BE2C (cell line): Measurements from ENCODE around the gene TPX2.

Source experiments
- DNase-seq: peaks from one replicate; pipeline ENCODE4 v3.0.0-alpha.2; 2020
- H3K27me3 ChIP-seq: fragments of 250-450 bp; sonication (Bioruptor Pico); 2 replicates; pipeline ENCODE4 v1.5.1; 2020; ENCODE audit warnings: mild to moderate bottlenecking
- H3K36me3 ChIP-seq: fragments of 250-450 bp; sonication (Bioruptor Pico); 2 replicates; pipeline ENCODE4 v1.5.1; 2020; ENCODE audit warnings: mild to moderate bottlenecking
- H3K4me1 ChIP-seq: fragments of 250-450 bp; sonication (Bioruptor Pico); 2 replicates; pipeline ENCODE4 v1.5.1; 2020
- H3K4me3 ChIP-seq: 2 replicates; pipeline ENCODE4 v1.5.1; 2011; ENCODE audit warnings: low read depth, low read length
- H3K9me3 ChIP-seq: fragments of 250-450 bp; sonication (Bioruptor Pico); 2 replicates; pipeline ENCODE4 v1.5.1; 2020
- TF ChIP-seq, protein P1 (sequence below): IDR thresholded peaks from 2 replicates; pipeline ENCODE4 v1.5.1; 2012; ENCODE audit warnings: mild to moderate bottlenecking, low read depth, low read length

The TPX2 gene

GRCh38 chr20:31723069-31723318 lies 16.1 kb upstream of the TPX2 start:
- no peaks in the 10 kb centered on the region for H3K27me3 ChIP-seq
- H3K4me3 ChIP-seq, result peak overlapping the region; percentile 76
- DNase-seq, result no peak
- H3K9me3 ChIP-seq, result no peaks in the 10 kb centered on the region
- TF ChIP-seq, protein P1, sequence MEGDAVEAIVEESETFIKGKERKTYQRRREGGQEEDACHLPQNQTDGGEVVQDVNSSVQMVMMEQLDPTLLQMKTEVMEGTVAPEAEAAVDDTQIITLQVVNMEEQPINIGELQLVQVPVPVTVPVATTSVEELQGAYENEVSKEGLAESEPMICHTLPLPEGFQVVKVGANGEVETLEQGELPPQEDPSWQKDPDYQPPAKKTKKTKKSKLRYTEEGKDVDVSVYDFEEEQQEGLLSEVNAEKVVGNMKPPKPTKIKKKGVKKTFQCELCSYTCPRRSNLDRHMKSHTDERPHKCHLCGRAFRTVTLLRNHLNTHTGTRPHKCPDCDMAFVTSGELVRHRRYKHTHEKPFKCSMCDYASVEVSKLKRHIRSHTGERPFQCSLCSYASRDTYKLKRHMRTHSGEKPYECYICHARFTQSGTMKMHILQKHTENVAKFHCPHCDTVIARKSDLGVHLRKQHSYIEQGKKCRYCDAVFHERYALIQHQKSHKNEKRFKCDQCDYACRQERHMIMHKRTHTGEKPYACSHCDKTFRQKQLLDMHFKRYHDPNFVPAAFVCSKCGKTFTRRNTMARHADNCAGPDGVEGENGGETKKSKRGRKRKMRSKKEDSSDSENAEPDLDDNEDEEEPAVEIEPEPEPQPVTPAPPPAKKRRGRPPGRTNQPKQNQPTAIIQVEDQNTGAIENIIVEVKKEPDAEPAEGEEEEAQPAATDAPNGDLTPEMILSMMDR, result no peak
- peaks cover 4% of the 10 kb centered on the region for H3K4me1 ChIP-seq
- peaks cover 10% of the 10 kb centered on the region for H3K36me3 ChIP-seq

- H3K36me3 ChIP-seq, result peaks cover 10% of the 10 kb centered on the region
- peaks cover 4% of the 10 kb centered on the region for H3K4me1 ChIP-seq
- TF ChIP-seq, protein P1, result peak; percentile 93
- H3K27me3 ChIP-seq, result no peaks in the 10 kb centered on the region
- peak overlapping the region; percentile 76 for H3K4me3 ChIP-seq
- peak; percentile 99 for DNase-seq
- H3K9me3 ChIP-seq, result no peaks in the 10 kb centered on the region
Observed at GRCh38 chr20:31723319-31724078, 15.6 kb upstream of the TPX2 start.

DNA sequence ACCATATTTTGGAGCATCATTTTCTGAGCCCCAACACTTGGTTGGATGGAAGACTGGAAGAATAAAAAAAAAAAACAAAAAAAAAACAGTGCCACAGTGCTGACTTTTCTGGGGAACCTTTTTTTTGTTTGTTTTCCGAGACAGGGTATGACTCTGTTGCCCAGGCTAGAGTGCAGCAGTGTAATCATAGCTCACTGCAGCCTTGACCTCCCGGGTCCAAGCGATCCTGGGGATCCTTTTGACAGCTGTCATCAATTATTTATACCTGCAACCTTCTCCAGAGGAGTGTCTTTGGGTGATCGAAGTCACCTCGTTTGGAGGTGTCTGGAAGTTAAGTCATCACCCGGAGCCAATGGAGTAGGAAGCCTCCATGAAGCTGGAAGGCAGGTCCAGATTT lies 7.8 kb upstream of the TPX2 start:
- H3K4me1 ChIP-seq, result no peaks in the 10 kb centered on the region
- H3K27me3 ChIP-seq, result no peaks in the 10 kb centered on the region
- no peaks in the 10 kb centered on the region for H3K36me3 ChIP-seq
- TF ChIP-seq, protein P1, result no peak
- DNase-seq, result no peak
- no peaks in the 10 kb centered on the region for H3K9me3 ChIP-seq
- H3K4me3 ChIP-seq, result no peak overlapping the region

DNA sequence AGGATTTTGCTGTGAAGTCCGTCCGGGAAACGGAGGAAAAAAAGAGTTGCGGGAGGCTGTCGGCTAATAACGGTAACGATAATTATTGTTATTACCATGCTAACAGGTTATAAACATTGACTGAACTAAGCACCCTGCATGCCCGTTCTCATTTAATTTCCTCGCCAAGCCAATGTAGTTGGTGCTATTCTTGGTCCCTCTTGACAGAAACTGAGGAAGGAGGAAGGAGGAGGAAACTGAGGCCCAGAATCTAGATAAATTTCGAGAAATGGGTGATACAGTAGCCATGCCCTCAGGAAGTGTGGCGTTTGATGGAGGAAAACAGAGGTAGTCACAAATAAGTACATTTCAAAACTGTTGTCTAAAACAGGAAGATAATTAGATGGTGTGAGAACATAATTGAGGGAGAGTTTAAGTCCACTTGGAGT lies 474 bp downstream of the TPX2 start:
- Histone ChIP-seq H3K9me3 (no peaks in the 10 kb centered on the region), H3K4me3 (peak overlapping the region; percentile 100), H3K36me3 (peaks cover 21% of the 10 kb centered on the region), H3K4me1 (no peaks in the 10 kb centered on the region), H3K27me3 (no peaks in the 10 kb centered on the region)
- TF ChIP-seq, protein P1, result no peak
- no peak for DNase-seq

- no peaks in the 10 kb centered on the region for H3K4me1 ChIP-seq
- peaks cover 27% of the 10 kb centered on the region for H3K36me3 ChIP-seq
- DNase-seq, result no peak
- no peaks in the 10 kb centered on the region for H3K27me3 ChIP-seq
- H3K9me3 ChIP-seq, result no peaks in the 10 kb centered on the region
- TF ChIP-seq, protein P1, result no peak
- H3K4me3 ChIP-seq, result peak overlapping the region; percentile 100
Observed at GRCh38 chr20:31740208-31740607, 1.1 kb downstream of the TPX2 start.

DNA sequence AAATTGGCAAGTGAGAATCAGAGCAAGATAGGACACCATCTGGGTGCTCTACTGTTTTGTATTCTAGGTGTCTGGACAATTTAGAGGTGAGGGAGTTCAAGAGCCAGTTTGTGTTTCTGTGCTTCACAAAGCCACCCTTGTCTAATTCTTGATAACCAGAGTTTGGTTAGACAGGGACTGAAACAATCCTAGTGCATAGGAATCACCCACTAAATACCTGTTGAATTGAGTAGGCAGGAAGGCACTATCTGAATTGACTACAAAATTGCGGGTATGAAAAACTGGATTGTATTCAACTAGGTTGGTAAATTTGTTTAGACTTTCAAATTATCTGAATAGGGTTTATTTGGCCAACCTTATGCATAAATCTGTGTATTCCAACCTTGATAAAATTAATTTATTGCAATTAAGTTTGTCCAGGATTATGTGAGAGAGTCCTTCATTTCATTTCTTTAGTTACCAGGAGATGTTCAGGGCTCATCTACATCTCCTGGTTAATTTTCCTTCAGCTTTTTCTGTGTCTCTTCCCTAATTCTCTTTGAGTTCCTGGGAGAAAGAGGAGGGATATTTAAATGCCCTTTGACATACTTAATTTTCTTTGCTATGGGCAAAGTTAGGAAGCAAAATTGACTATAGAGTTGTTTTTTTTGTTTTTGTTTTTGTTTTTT lies 1.7 kb downstream of the TPX2 start:
- Histone ChIP-seq H3K9me3 (no peaks in the 10 kb centered on the region), H3K36me3 (peaks cover 33% of the 10 kb centered on the region), H3K4me3 (peak overlapping the region; percentile 100), H3K4me1 (no peaks in the 10 kb centered on the region), H3K27me3 (no peaks in the 10 kb centered on the region)
- DNase-seq, result no peak
- TF ChIP-seq, protein P1, result no peak
